HEK293 (cell line): Measurements from ENCODE around the gene LGALS16.
A peak's percentile ranks its signal among the peaks of the same experiment; 100 is the strongest.
"Not testable (repeated sequence)": the region's sequence is repeated elsewhere in the genome, so short reads cannot be mapped to it uniquely, and the experiment has no call there.

Source experiments
- CTCF ChIA-PET: fragments of 350-600 bp; formaldehyde crosslinking; extraction: SDS; loops from one replicate; lab custom pipeline; 2021; ENCODE audit warnings: antibody characterized with exemption; lab: Yijun Ruan, JAX
- POLR2A ChIA-PET: fragments of 300-600 bp; formaldehyde crosslinking; extraction: SDS; loops from one replicate; lab custom pipeline; 2020; ENCODE audit warnings: antibody characterized with exemption, inconsistent platforms; lab: Yijun Ruan, JAX
- H3K27ac ChIP-seq: fragments of 200-500 bp; sonication (Bioruptor generic); 2 replicates; pipeline ENCODE4 v1.5.1; 2014; ENCODE audit warnings: low read depth, low read length, control low read depth, inconsistent platforms; ENCODE audit errors: extremely low read depth
- H3K36me3 ChIP-seq, 2 experiments: fragments of 200-500 bp in 1 of 2; sonication (Bioruptor generic) in 1 of 2; 1 replicate in 1 of 2; 2 replicates in 1 of 2; pipeline ENCODE4 v1.5.1; 2014 to 2017; ENCODE audit warnings: inconsistent platforms in 2 of 2, low read length in 2 of 2; ENCODE audit not compliant: control insufficient read depth in 2 of 2, insufficient read depth in 1 of 2
- H3K4me1 ChIP-seq: fragments of 200-500 bp; sonication (Bioruptor generic); 2 replicates; pipeline ENCODE4 v1.5.1; 2014; ENCODE audit warnings: mild to moderate bottlenecking, low read length, inconsistent platforms; ENCODE audit not compliant: control insufficient read depth, insufficient read depth
- H3K4me3 ChIP-seq: 2 replicates; pipeline ENCODE4 v1.5.1; 2011; ENCODE audit warnings: low read depth, mild to moderate bottlenecking, control low read depth, low read length, moderate library complexity
- H3K9me3 ChIP-seq: fragments of 200-500 bp; sonication (Bioruptor generic); 2 replicates; pipeline ENCODE4 v1.5.1; 2014; ENCODE audit warnings: low read depth, low read length, inconsistent platforms; ENCODE audit not compliant: control insufficient read depth, insufficient read depth
- FEZF1 ChIP-seq: fragments of 450-650 bp; formaldehyde crosslinking; IDR thresholded peaks from 2 replicates; pipeline ENCODE4 v1.5.1; 2016; ENCODE audit warnings: missing biosample characterization, missing genetic modification characterization
- KLF10 ChIP-seq: fragments of 450-650 bp; IDR thresholded peaks from 2 replicates; pipeline ENCODE4 v1.5.1; 2018; ENCODE audit warnings: missing biosample characterization, mild to moderate bottlenecking, missing genetic modification characterization
- PRDM6 ChIP-seq: fragments of 450-650 bp; formaldehyde crosslinking; IDR thresholded peaks from 2 replicates; pipeline ENCODE4 v1.5.1; 2017; ENCODE audit warnings: missing biosample characterization, missing genetic modification characterization
- SP2 ChIP-seq: fragments of 450-650 bp; formaldehyde crosslinking; IDR thresholded peaks from 2 replicates; pipeline ENCODE4 v1.5.1; 2016; ENCODE audit warnings: missing biosample characterization, missing genetic modification characterization
- TRIM28 ChIP-seq: IDR thresholded peaks from 2 replicates; pipeline ENCODE4 v1.6.1; 2011; ENCODE audit warnings: low read length, control low read depth, borderline replicate concordance
- ZBTB48 ChIP-seq: fragments of 450-650 bp; formaldehyde crosslinking; IDR thresholded peaks from 2 replicates; pipeline ENCODE4 v1.5.1; 2016; ENCODE audit warnings: missing biosample characterization, missing genetic modification characterization
- ZBTB49 ChIP-seq: fragments of 450-650 bp; formaldehyde crosslinking; IDR thresholded peaks from 2 replicates; pipeline ENCODE4 v1.5.1; 2016; ENCODE audit warnings: missing biosample characterization, missing genetic modification characterization, low read depth
- ZFP69B ChIP-seq: fragments of 450-650 bp; formaldehyde crosslinking; IDR thresholded peaks from 2 replicates; pipeline ENCODE4 v1.5.1; 2016; ENCODE audit warnings: missing biosample characterization, missing genetic modification characterization
- ZNF112 ChIP-seq: fragments of 450-650 bp; formaldehyde crosslinking; IDR thresholded peaks from 2 replicates; pipeline ENCODE4 v1.5.0; 2017; ENCODE audit warnings: missing biosample characterization, missing genetic modification characterization
- ZNF138 ChIP-seq: fragments of 450-650 bp; formaldehyde crosslinking; IDR thresholded peaks from 2 replicates; pipeline ENCODE4 v1.5.1; 2016; ENCODE audit warnings: missing biosample characterization, missing genetic modification characterization, borderline replicate concordance
- ZNF19 ChIP-seq: fragments of 450-650 bp; formaldehyde crosslinking; IDR thresholded peaks from 2 replicates; pipeline ENCODE4; 2016; ENCODE audit warnings: missing biosample characterization, missing genetic modification characterization, low read depth
- ZNF221 ChIP-seq: fragments of 450-650 bp; formaldehyde crosslinking; IDR thresholded peaks from 2 replicates; pipeline ENCODE4 v1.5.1; 2017; ENCODE audit warnings: missing biosample characterization, missing genetic modification characterization, borderline replicate concordance
- ZNF24 ChIP-seq: fragments of 450-650 bp; formaldehyde crosslinking; IDR thresholded peaks from 2 replicates; pipeline ENCODE4 v1.5.1; 2016; ENCODE audit warnings: missing biosample characterization, missing genetic modification characterization
- ZNF302 ChIP-seq: fragments of 450-650 bp; formaldehyde crosslinking; IDR thresholded peaks from 2 replicates; pipeline ENCODE4 v1.5.1; 2016; ENCODE audit warnings: missing biosample characterization, missing genetic modification characterization, low read depth
- ZNF311 ChIP-seq: fragments of 450-650 bp; formaldehyde crosslinking; IDR thresholded peaks from 2 replicates; pipeline ENCODE4 v1.5.1; 2017; ENCODE audit warnings: missing biosample characterization, missing genetic modification characterization, borderline replicate concordance
- ZNF354C ChIP-seq: fragments of 450-650 bp; formaldehyde crosslinking; IDR thresholded peaks from 2 replicates; pipeline ENCODE4 v1.5.1; 2016; ENCODE audit warnings: missing biosample characterization, missing genetic modification characterization, low read depth, borderline replicate concordance
- ZNF391 ChIP-seq: fragments of 450-650 bp; formaldehyde crosslinking; IDR thresholded peaks from 2 replicates; pipeline ENCODE4 v1.5.1; 2016; ENCODE audit warnings: low read depth, missing biosample characterization, missing genetic modification characterization, borderline replicate concordance
- ZNF416 ChIP-seq: fragments of 450-650 bp; formaldehyde crosslinking; IDR thresholded peaks from 2 replicates; pipeline ENCODE4 v1.5.1; 2016; ENCODE audit warnings: missing biosample characterization, missing genetic modification characterization
- ZNF610 ChIP-seq: fragments of 450-650 bp; formaldehyde crosslinking; IDR thresholded peaks from 2 replicates; pipeline ENCODE4 v1.5.1; 2016; ENCODE audit warnings: missing biosample characterization, missing genetic modification characterization, borderline replicate concordance
- ZNF623 ChIP-seq: fragments of 450-650 bp; formaldehyde crosslinking; IDR thresholded peaks from 2 replicates; pipeline ENCODE4 v1.5.1; 2016; ENCODE audit warnings: missing biosample characterization, missing genetic modification characterization
- ZNF654 ChIP-seq: fragments of 450-650 bp; formaldehyde crosslinking; IDR thresholded peaks from 2 replicates; pipeline ENCODE4 v1.5.1; 2016; ENCODE audit warnings: low read depth, missing biosample characterization, missing genetic modification characterization
- ZNF664 ChIP-seq: fragments of 450-650 bp; formaldehyde crosslinking; IDR thresholded peaks from 2 replicates; pipeline ENCODE4 v1.5.1; 2016; ENCODE audit warnings: missing biosample characterization, missing genetic modification characterization
- TF ChIP-seq, protein P1 (sequence below): sonication (generic); formaldehyde crosslinking; IDR thresholded peaks from 2 replicates; pipeline ENCODE4 v1.8.1; 2022; ENCODE audit warnings: mild to moderate bottlenecking, moderate library complexity, missing genetic modification reagents
- TF ChIP-seq, protein P2 (sequence below): fragments of 450-650 bp; formaldehyde crosslinking; IDR thresholded peaks from 2 replicates; pipeline ENCODE4 v1.5.1; 2016; ENCODE audit warnings: missing biosample characterization, missing genetic modification characterization

LGALS16 gene

DNA sequence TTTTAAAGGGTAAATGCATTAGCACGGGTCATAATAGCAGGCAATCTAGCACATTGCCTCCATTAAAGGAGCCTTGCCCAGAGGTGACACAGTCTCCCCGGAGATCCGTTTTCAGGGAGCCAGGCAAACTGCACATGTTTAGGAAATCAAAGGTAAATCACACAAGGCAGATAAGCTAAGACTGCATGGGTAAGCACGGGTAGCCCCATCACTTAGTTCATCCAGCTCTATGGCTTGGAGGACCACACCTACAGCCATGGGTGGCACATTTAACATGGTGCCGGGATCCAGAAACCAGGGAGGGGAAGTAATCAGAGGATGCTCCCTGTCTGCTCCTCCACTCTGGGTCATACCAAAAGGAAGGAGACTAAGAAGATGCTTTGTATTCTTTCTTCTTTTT, 16.8 kb downstream of the LGALS16 start (continued):
- TF ChIP-seq ZNF302 (tag by site-specific recombination) (no peak), SP2 (tag by site-specific recombination) (no peak), TRIM28 (no peak), ZNF138 (tag by site-specific recombination) (no peak), ZNF610 (tag by site-specific recombination) (no peak), ZNF354C (tag by site-specific recombination) (no peak), FEZF1 (tag by site-specific recombination) (no peak)

- CTCF ChIA-PET: interaction anchor here (0.6 to 5.7 kb wide), 25 partner anchors 8 to 297 kb away, joined by 3 to 148 read pairs (median 6); partner anchors contain the start of genes EID2B and PSMC4
Measured at GRCh38 chr19:39673862-39674261, 18.1 kb downstream of the LGALS16 start.

GRCh38 chr19:39676004-39676403, 20.3 kb downstream of the LGALS16 start:
- Histone ChIP-seq H3K36me3 (no peaks in the 10 kb centered on the region), H3K4me1 (peaks cover 5% of the 10 kb centered on the region; the same call in 1 of the 2 replicates), H3K9me3 (no peaks in the 10 kb centered on the region; the same call in 1 of the 2 replicates), H3K4me3 (no peak overlapping the region), H3K27ac (no peak overlapping the region)
- POLR2A ChIA-PET: no interaction called here
- TF ChIP-seq ZFP69B (tag by site-specific recombination): no peak
- no peak for TF ChIP-seq ZBTB48 (tag by site-specific recombination)
- no peak for TF ChIP-seq ZNF24 (tag by site-specific recombination)
- no peak for TF ChIP-seq ZNF19 (tag by site-specific recombination)
- TF ChIP-seq ZNF221 (tag by site-specific recombination): no peak
- TF ChIP-seq, protein P1, sequence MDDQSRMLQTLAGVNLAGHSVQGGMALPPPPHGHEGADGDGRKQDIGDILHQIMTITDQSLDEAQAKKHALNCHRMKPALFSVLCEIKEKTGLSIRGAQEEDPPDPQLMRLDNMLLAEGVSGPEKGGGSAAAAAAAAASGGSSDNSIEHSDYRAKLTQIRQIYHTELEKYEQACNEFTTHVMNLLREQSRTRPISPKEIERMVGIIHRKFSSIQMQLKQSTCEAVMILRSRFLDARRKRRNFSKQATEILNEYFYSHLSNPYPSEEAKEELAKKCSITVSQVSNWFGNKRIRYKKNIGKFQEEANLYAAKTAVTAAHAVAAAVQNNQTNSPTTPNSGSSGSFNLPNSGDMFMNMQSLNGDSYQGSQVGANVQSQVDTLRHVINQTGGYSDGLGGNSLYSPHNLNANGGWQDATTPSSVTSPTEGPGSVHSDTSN (CRISPR knock-in tag): no peak
- TF ChIP-seq ZNF623 (tag by site-specific recombination): no peak
- no peak for TF ChIP-seq ZNF391 (tag by site-specific recombination)
- no peak for TF ChIP-seq ZBTB49 (tag by site-specific recombination)
- no peak for TF ChIP-seq ZNF416 (tag by site-specific recombination)
- no peak for TF ChIP-seq ZNF311 (tag by site-specific recombination)
- TF ChIP-seq, protein P2, sequence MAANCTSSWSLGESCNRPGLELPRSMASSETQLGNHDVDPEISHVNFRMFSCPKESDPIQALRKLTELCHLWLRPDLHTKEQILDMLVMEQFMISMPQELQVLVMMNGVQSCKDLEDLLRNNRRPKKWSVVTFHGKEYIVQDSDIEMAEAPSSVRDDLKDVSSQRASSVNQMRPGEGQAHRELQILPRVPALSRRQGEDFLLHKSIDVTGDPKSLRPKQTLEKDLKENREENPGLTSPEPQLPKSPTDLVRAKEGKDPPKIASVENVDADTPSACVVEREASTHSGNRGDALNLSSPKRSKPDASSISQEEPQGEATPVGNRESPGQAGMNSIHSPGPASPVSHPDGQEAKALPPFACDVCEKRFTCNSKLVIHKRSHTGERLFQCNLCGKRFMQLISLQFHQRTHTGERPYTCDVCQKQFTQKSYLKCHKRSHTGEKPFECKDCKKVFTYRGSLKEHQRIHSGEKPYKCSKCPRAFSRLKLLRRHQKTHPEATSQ (tag by site-specific recombination): no peak
- TF ChIP-seq KLF10 (tag by site-specific recombination): no peak
- no peak for TF ChIP-seq ZNF112
- TF ChIP-seq PRDM6: no peak
- TF ChIP-seq, all 188 proteins: peak for 0
- CTCF ChIA-PET: interaction anchor here (0.6 to 3.2 kb wide), 7 partner anchors 125 to 376 kb away, joined by 3 to 13 read pairs (median 4); partner anchors contain the start of gene EID2B

More at GRCh38 chr19:39673862-39674261, 18.1 kb downstream of the LGALS16 start:
- TF ChIP-seq ZNF654 (peak; percentile 34), ZNF664 (0 out of 2 replicates have a peak, but pooled peaks have one; percentile 31)
- not testable (repeated sequence) for H3K36me3 ChIP-seq, H3K4me3 ChIP-seq, H3K4me1 ChIP-seq, H3K9me3 ChIP-seq, H3K27ac ChIP-seq
- POLR2A ChIA-PET: interaction anchor here (1.0 kb wide), 1 partner anchor 238 kb away, joined by 3 read pairs; the partner anchor contains the start of gene RPS16
